ENCODE measurements around the gene USP31. TPM values are rescaled to one million over a fixed set of nuclear protein-coding genes. Genes with fewer than 3 reads are reported as not detected.

Gene USP31
- total RNA-seq, 1 experiment from 2014 or later = 6.7 TPM

- Histone ChIP-seq H3K9me3 (ENCODE audit: low read length) (no peaks in the 10 kb centered on the region), H3K9ac (ENCODE audit: low read length) (no peak overlapping the region), H2AFZ (ENCODE audit: low read length) (no peak overlapping the region), H4K20me1 (ENCODE audit: low read length) (no peaks in the 10 kb centered on the region), H3K4me2 (ENCODE audit: low read length) (no peak overlapping the region), H3K36me3 (ENCODE audit: low read depth, low read length) (peaks cover 4% of the 10 kb centered on the region; the same call in 1 of the 2 replicates), H3K27me3 (ENCODE audit: low read length) (no peaks in the 10 kb centered on the region), H3K79me2 (ENCODE audit: low read length) (no peaks in the 10 kb centered on the region), H3K4me1 (ENCODE audit: insufficient read depth, low read length) (no peaks in the 10 kb centered on the region; the same call in 1 of the 2 replicates), H3K9me2 (replicated peaks; ENCODE audit: low read length) (no peaks in the 10 kb centered on the region), H3K27ac (ENCODE audit: low read length) (no peak overlapping the region), H3F3A (ENCODE audit: low read length, unreplicated experiment) (no peaks in the 10 kb centered on the region), H3K4me3 (ENCODE audit: low read length) (no peak overlapping the region)
- TF ChIP-seq EZH2 (IDR thresholded peaks at IDR 0.05; ENCODE audit: low read length, unreplicated experiment) (no peak), EZH2phosphoT487 (IDR thresholded peaks at IDR 0.05; ENCODE audit: borderline replicate concordance, low read length) (no peak)
- TF ChIP-seq, protein P1, sequence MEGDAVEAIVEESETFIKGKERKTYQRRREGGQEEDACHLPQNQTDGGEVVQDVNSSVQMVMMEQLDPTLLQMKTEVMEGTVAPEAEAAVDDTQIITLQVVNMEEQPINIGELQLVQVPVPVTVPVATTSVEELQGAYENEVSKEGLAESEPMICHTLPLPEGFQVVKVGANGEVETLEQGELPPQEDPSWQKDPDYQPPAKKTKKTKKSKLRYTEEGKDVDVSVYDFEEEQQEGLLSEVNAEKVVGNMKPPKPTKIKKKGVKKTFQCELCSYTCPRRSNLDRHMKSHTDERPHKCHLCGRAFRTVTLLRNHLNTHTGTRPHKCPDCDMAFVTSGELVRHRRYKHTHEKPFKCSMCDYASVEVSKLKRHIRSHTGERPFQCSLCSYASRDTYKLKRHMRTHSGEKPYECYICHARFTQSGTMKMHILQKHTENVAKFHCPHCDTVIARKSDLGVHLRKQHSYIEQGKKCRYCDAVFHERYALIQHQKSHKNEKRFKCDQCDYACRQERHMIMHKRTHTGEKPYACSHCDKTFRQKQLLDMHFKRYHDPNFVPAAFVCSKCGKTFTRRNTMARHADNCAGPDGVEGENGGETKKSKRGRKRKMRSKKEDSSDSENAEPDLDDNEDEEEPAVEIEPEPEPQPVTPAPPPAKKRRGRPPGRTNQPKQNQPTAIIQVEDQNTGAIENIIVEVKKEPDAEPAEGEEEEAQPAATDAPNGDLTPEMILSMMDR (conservative IDR thresholded peaks at IDR 0.05; ENCODE audit: low read depth, low read length) = no peak
- no peak for DNase-seq
- no TSS peak for BruUV-seq (replicated peaks)
- intact Hi-C loops (cut with micrococcal nuclease) = loop anchor here (10.0 kb wide), 1 partner anchor 349 kb away; no protein-coding TSS in a partner anchor
- CTCF ChIA-PET = no interaction called here
- ATAC-seq = no peak
- POLR2A ChIA-PET (ENCODE audit: unreplicated experiment) = no interaction called here
Measured at GRCh38 chr16:23085949-23086348, 63.3 kb downstream of the USP31 start.

DNA sequence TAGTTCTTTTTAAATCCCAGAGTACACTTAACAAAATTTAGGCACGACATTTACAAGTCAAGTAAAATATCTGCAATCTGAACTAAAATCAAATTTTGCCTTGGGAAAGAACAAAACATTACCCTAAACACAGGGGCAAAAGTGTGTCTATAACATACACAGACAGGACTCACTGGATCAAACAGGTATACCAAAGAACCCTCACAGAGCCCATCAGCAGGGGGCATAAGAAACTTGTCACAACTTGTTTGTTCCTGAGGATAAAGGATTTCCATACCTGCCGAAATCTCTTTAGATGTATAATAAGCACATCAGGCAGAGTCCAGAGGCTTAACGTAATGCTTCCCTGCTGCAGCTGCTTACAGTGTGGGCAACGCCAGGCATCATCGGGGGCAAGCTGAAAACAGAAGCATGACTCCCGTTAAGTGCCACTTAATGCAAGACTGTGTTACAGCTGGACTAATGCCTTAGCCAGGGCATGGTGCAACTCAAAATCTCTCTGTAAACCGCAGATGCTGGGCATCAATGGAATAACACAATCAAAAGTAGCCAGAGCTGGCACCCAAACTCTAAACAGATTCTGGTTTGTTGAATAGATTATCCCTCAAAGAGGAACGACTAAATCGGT, 67.0 kb downstream of the USP31 start:
- ChIA-PET CTCF (no interaction called here), POLR2A (ENCODE audit: unreplicated experiment) (interaction anchor here (0.6 kb wide), 1 partner anchor 70 kb away, joined by 4 read pairs; no protein-coding TSS in a partner anchor)
- TF ChIP-seq EZH2 (IDR thresholded peaks at IDR 0.05; ENCODE audit: low read length, unreplicated experiment) (no peak), EZH2phosphoT487 (IDR thresholded peaks at IDR 0.05; ENCODE audit: borderline replicate concordance, low read length) (no peak)
- TF ChIP-seq, protein P1 (conservative IDR thresholded peaks at IDR 0.05; ENCODE audit: low read depth, low read length) = peak; percentile 23; the same call in 1 of the 2 replicates
- no peak overlapping the region for H3K9ac ChIP-seq (ENCODE audit: low read length)
- intact Hi-C loops (cut with micrococcal nuclease) = loop anchor here (10.0 kb wide), 1 partner anchor 353 kb away; no protein-coding TSS in a partner anchor
- H3K4me1 ChIP-seq (ENCODE audit: insufficient read depth, low read length) = peaks cover 13% of the 10 kb centered on the region
- no peak overlapping the region for H3K27ac ChIP-seq (ENCODE audit: low read length)
- DNase-seq = no peak
- no peak overlapping the region for H2AFZ ChIP-seq (ENCODE audit: low read length)
- no peaks in the 10 kb centered on the region for H3K79me2 ChIP-seq (ENCODE audit: low read length)
- H3K4me3 ChIP-seq (ENCODE audit: low read length) = no peak overlapping the region
- H3K9me2 ChIP-seq (replicated peaks; ENCODE audit: low read length) = no peaks in the 10 kb centered on the region
- no TSS peak for BruUV-seq (replicated peaks)
- no peaks in the 10 kb centered on the region for H3K27me3 ChIP-seq (ENCODE audit: low read length)
- H3K9me3 ChIP-seq (ENCODE audit: low read length) = no peaks in the 10 kb centered on the region
- no peaks in the 10 kb centered on the region for H4K20me1 ChIP-seq (ENCODE audit: low read length)
- ATAC-seq = no peak
- H3K4me2 ChIP-seq (ENCODE audit: low read length) = no peak overlapping the region
- H3K36me3 ChIP-seq (ENCODE audit: low read depth, low read length) = no peaks in the 10 kb centered on the region
- no peaks in the 10 kb centered on the region for H3F3A ChIP-seq (ENCODE audit: low read length, unreplicated experiment)

DNA sequence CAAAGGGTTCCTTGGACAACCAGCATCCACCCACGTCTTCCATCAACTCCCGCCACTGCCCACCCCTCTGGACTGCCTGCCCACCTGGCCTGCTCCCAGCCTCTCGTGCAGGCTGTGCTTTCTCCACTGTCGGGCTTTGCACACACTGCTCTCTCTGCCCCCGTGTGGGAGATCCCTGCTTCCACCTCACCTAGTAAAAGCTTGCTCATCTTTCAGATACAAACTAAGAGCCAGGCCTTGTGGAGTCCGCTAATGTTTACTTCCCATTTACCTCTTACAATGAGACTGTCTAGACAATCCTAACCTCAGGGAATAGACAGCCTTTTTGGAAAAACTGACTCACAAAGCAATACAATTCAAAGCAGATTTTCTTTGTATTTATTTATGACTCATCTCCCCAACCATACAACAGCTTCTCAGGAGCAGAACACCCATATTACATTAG, 67.6 kb downstream of the USP31 start:
- Histone ChIP-seq H2AFZ (ENCODE audit: low read length) (no peak overlapping the region), H3K4me2 (ENCODE audit: low read length) (no peak overlapping the region), H3K79me2 (ENCODE audit: low read length) (no peaks in the 10 kb centered on the region), H3F3A (ENCODE audit: low read length, unreplicated experiment) (no peaks in the 10 kb centered on the region), H3K27ac (ENCODE audit: low read length) (no peak overlapping the region), H3K4me1 (ENCODE audit: insufficient read depth, low read length) (peaks cover 13% of the 10 kb centered on the region), H3K27me3 (ENCODE audit: low read length) (no peaks in the 10 kb centered on the region), H3K4me3 (ENCODE audit: low read length) (no peak overlapping the region), H3K9ac (ENCODE audit: low read length) (no peak overlapping the region), H3K9me2 (replicated peaks; ENCODE audit: low read length) (no peaks in the 10 kb centered on the region), H3K36me3 (ENCODE audit: low read depth, low read length) (no peaks in the 10 kb centered on the region), H3K9me3 (ENCODE audit: low read length) (no peaks in the 10 kb centered on the region), H4K20me1 (ENCODE audit: low read length) (no peaks in the 10 kb centered on the region)
- TF ChIP-seq, protein P1 (conservative IDR thresholded peaks at IDR 0.05; ENCODE audit: low read depth, low read length) = no peak
- TF ChIP-seq EZH2 (IDR thresholded peaks at IDR 0.05; ENCODE audit: low read length, unreplicated experiment) = no peak
- TF ChIP-seq EZH2phosphoT487 (IDR thresholded peaks at IDR 0.05; ENCODE audit: borderline replicate concordance, low read length) = no peak
- no TSS peak for BruUV-seq (replicated peaks)
- peak; percentile 15; the same call in 1 of the 2 replicates for ATAC-seq
- POLR2A ChIA-PET (ENCODE audit: unreplicated experiment) = interaction anchor here (0.6 kb wide), 1 partner anchor 70 kb away, joined by 4 read pairs; no protein-coding TSS in a partner anchor
- no peak for DNase-seq
- CTCF ChIA-PET = no interaction called here
- intact Hi-C loops (cut with micrococcal nuclease) = loop anchor here (10.0 kb wide), 1 partner anchor 353 kb away; no protein-coding TSS in a partner anchor
